ENCODE measurements around the gene AMPH.

DNA sequence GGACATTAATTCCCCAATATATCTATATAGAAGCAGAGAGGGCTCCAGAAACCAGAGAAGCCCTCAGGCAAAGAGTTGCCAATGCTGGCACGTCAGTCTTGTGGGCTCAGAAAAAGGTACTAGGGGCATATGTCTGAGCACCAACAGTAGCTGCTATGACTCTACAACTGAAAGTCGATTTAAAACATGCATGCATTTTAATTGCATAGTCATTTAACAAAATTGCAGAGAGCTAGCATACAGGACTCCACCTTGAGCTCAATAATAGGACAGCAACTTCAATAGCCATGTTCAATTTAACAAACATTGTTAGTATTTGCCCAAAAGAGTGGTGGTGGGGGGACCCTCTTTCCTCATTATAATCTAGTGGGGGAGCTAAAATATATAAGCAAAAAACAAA lies 126.5 kb downstream of the AMPH start:
- TF ChIP-seq POLR2AphosphoS5 (IDR thresholded peaks at IDR 0.05; ENCODE audit: low read depth, low read length) (no peak), POU2F2 (IDR thresholded peaks at IDR 0.05; ENCODE audit: low read depth, low read length) (no peak), POLR2A (IDR thresholded peaks at IDR 0.05; ENCODE audit: low read depth, low read length) (no peak)

All from GM12891 (cell line).